ENCODE results near the gene RASA4.
"Not testable (repeated sequence)": the region's sequence is repeated elsewhere in the genome, so short reads cannot be mapped to it uniquely, and the experiment has no call there.

DNA sequence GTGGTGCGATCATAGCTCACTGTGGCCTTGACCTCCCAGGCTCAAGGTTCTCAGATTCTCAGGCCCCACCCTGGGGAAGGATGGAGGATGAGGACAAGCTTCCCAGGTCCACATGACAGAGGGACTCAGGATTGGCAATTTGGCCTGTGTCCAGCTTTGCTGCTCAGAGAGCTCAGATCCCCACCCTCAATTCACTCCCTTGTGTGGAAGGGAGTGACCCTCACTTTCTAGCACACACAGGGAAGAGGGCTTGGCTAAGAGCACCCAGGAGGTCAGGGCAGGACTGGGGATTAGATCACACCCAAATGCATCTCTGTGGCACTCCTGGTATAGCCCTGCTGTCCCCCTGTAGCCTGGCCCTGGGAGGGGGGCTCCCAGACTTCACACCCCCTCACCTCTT is 26.8 kb upstream of the RASA4 start:
- TF ChIP-seq, protein P1, sequence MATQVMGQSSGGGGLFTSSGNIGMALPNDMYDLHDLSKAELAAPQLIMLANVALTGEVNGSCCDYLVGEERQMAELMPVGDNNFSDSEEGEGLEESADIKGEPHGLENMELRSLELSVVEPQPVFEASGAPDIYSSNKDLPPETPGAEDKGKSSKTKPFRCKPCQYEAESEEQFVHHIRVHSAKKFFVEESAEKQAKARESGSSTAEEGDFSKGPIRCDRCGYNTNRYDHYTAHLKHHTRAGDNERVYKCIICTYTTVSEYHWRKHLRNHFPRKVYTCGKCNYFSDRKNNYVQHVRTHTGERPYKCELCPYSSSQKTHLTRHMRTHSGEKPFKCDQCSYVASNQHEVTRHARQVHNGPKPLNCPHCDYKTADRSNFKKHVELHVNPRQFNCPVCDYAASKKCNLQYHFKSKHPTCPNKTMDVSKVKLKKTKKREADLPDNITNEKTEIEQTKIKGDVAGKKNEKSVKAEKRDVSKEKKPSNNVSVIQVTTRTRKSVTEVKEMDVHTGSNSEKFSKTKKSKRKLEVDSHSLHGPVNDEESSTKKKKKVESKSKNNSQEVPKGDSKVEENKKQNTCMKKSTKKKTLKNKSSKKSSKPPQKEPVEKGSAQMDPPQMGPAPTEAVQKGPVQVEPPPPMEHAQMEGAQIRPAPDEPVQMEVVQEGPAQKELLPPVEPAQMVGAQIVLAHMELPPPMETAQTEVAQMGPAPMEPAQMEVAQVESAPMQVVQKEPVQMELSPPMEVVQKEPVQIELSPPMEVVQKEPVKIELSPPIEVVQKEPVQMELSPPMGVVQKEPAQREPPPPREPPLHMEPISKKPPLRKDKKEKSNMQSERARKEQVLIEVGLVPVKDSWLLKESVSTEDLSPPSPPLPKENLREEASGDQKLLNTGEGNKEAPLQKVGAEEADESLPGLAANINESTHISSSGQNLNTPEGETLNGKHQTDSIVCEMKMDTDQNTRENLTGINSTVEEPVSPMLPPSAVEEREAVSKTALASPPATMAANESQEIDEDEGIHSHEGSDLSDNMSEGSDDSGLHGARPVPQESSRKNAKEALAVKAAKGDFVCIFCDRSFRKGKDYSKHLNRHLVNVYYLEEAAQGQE (IDR thresholded peaks at IDR 0.05; ENCODE audit: insufficient read depth in 1 of 2, low read depth in 2 of 2, low read length in 1 of 2), result not testable (repeated sequence)
- TF ChIP-seq, protein P2, sequence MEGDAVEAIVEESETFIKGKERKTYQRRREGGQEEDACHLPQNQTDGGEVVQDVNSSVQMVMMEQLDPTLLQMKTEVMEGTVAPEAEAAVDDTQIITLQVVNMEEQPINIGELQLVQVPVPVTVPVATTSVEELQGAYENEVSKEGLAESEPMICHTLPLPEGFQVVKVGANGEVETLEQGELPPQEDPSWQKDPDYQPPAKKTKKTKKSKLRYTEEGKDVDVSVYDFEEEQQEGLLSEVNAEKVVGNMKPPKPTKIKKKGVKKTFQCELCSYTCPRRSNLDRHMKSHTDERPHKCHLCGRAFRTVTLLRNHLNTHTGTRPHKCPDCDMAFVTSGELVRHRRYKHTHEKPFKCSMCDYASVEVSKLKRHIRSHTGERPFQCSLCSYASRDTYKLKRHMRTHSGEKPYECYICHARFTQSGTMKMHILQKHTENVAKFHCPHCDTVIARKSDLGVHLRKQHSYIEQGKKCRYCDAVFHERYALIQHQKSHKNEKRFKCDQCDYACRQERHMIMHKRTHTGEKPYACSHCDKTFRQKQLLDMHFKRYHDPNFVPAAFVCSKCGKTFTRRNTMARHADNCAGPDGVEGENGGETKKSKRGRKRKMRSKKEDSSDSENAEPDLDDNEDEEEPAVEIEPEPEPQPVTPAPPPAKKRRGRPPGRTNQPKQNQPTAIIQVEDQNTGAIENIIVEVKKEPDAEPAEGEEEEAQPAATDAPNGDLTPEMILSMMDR (IDR thresholded peaks at IDR 0.05), result not testable (repeated sequence)
- TF ChIP-seq POLR2AphosphoS5 (IDR thresholded peaks at IDR 0.05; ENCODE audit: low read depth, low read length); SIN3A (IDR thresholded peaks at IDR 0.05; ENCODE audit: borderline replicate concordance, insufficient read depth, low read depth, low read length): not testable (repeated sequence)
